Right lobe of liver (tissue), 4 donors: Measurements from ENCODE around the gene ZMIZ1.

Experiments
- POLR2A ChIP-seq: fragments of 450-650 bp; IDR thresholded peaks from one replicate; pipeline ENCODE4 v1.6.1; 2017; ENCODE audit warnings: antibody characterized with exemption, mild to moderate bottlenecking
- TF ChIP-seq, protein P1 (sequence below), 4 donors: fragments of 200-600 bp in 3 of 4; fragments of 450-650 bp in 1 of 4; IDR thresholded peaks; one replicate each; pipeline versions ENCODE4 v1.5.1 to v1.8.0; 2016 to 2022; ENCODE audit warnings: antibody characterized with exemption in 4 of 4, mild to moderate bottlenecking in 2 of 4
- donor health status: DM: no; HTN: no; CAD: no.
- donor health status: DM: no; HTN: no; CAD: no.
- donor health status: DM: no; HTN: yes; CAD: no.

DNA sequence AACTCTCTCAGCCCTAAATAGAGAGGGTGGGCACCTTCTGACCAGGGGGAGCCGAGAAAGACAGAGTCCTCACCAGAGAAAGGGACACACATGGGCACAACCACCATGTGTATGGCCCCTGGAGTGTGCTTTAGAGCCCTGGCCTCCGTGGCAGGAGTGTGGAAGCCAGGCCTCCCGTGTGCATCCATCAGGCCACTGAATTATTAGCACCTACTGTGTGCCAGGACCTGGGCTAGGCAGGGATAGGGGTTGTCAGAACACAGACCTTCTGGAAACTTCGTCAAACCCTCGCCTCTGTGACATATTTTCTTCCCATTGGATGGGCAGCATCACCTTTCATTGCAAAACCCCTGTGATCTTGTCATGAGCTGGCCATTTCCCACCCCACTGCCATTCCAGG lies 78.5 kb downstream of the ZMIZ1 start:
- TF ChIP-seq, protein P1, sequence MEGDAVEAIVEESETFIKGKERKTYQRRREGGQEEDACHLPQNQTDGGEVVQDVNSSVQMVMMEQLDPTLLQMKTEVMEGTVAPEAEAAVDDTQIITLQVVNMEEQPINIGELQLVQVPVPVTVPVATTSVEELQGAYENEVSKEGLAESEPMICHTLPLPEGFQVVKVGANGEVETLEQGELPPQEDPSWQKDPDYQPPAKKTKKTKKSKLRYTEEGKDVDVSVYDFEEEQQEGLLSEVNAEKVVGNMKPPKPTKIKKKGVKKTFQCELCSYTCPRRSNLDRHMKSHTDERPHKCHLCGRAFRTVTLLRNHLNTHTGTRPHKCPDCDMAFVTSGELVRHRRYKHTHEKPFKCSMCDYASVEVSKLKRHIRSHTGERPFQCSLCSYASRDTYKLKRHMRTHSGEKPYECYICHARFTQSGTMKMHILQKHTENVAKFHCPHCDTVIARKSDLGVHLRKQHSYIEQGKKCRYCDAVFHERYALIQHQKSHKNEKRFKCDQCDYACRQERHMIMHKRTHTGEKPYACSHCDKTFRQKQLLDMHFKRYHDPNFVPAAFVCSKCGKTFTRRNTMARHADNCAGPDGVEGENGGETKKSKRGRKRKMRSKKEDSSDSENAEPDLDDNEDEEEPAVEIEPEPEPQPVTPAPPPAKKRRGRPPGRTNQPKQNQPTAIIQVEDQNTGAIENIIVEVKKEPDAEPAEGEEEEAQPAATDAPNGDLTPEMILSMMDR (IDR thresholded peaks at IDR 0.05), result no peak
- TF ChIP-seq POLR2A, result no peak
